ENCODE measurements around the gene TRIL.

GRCh38 chr7:28999427-28999826, 41.3 kb upstream of the TRIL start:
- no peak for TF ChIP-seq SP1 (CRISPR knock-in tag; conservative IDR thresholded peaks at IDR 0.05)
- TF ChIP-seq CTCF (IDR thresholded peaks at IDR 0.05), result no peak
- TF ChIP-seq MAX (CRISPR knock-in tag; IDR thresholded peaks at IDR 0.05), result no peak
- no peak for TF ChIP-seq SOX15 (CRISPR knock-in tag; IDR thresholded peaks at IDR 0.05)
- TF ChIP-seq CREB1 (CRISPR knock-in tag; IDR thresholded peaks at IDR 0.05), result no peak
- no peak for TF ChIP-seq PREB (CRISPR knock-in tag; IDR thresholded peaks at IDR 0.05; ENCODE audit: borderline replicate concordance)
- no peak for TF ChIP-seq GABPB1 (CRISPR knock-in tag; IDR thresholded peaks at IDR 0.05)
